Uterus (tissue), 2 donors: ENCODE results near the gene SH3PXD2A.

ENCODE experiments used
- CTCF ChIP-seq, 4 experiments: fragments of 200-600 bp in 2 of 4; fragments of 450-650 bp in 2 of 4; sonication (generic) in 2 of 4; IDR thresholded peaks; one replicate each; pipeline ENCODE4 v1.5.1; 2016 to 2019; ENCODE audit warnings: antibody characterized with exemption in 4 of 4, mild to moderate bottlenecking in 2 of 4, moderate library complexity in 1 of 4
- POLR2A ChIP-seq, 2 donors: fragments of 450-650 bp; IDR thresholded peaks; one replicate each; pipeline ENCODE4 v1.6.1; 2016; ENCODE audit warnings: antibody characterized with exemption in 2 of 2, mild to moderate bottlenecking in 1 of 2, moderate library complexity in 1 of 2

GRCh38 chr10:103884681-103885139 lies 29.3 kb upstream of the SH3PXD2A start:
- TF ChIP-seq POLR2A (IDR thresholded peaks at IDR 0.05): no peak
- peak; percentile 50 to 69 (median 62) for TF ChIP-seq CTCF (IDR thresholded peaks at IDR 0.05)
